HG03196 (cell line): ENCODE data around the gene CYP4F11.
"Not testable (repeated sequence)": the region's sequence is repeated elsewhere in the genome, so short reads cannot be mapped to it uniquely, and the experiment has no call there.

Source experiments
- ATAC-seq: cut with Tn5 transposase; IDR thresholded peaks from one replicate; pipeline ENCODE4 v1.9.1; 2021; ENCODE audit not compliant: unreplicated experiment

Gene CYP4F11

GRCh38 chr19:15934332-15935078, at the start of gene CYP4F11:
Gene CYP4F11 (minus strand): TSS chr19:15934529. CDS start chr19:15934408, 121 bp downstream.
- ATAC-seq: no peak

GRCh38 chr19:15979293-15979692, 45.0 kb upstream of the CYP4F11 start:
- ATAC-seq: no peak

- no peak for ATAC-seq
These were observed 43.4 kb upstream of the CYP4F11 start for GRCh38 chr19:15977690-15978089.

- ATAC-seq: no peak
These were observed 42.7 kb upstream of the CYP4F11 start for GRCh38 chr19:15976836-15977689.

GRCh38 chr19:15974856-15975255, 40.5 kb upstream of the CYP4F11 start:
- ATAC-seq: no peak

- not testable (repeated sequence) for ATAC-seq
These were observed 37.7 kb upstream of the CYP4F11 start for GRCh38 chr19:15972043-15972442.

- no peak for ATAC-seq
These were observed 37.0 kb upstream of the CYP4F11 start for GRCh38 chr19:15971224-15971780.

GRCh38 chr19:15964231-15964630, 29.9 kb upstream of the CYP4F11 start:
- ATAC-seq: no peak

GRCh38 chr19:15962319-15962718, 28.0 kb upstream of the CYP4F11 start:
- ATAC-seq: no peak

- ATAC-seq: no peak
These were observed 20.5 kb upstream of the CYP4F11 start for GRCh38 chr19:15954820-15955219.

- no peak for ATAC-seq
These were observed 14.1 kb upstream of the CYP4F11 start, which contains the start of gene OR10H4 for GRCh38 chr19:15948223-15949058. Gene OR10H4 (plus strand): TSS chr19:15949008. CDS start chr19:15949008, 0 bp downstream.

GRCh38 chr19:15945301-15945700, 11.0 kb upstream of the CYP4F11 start:
- ATAC-seq: no peak

- ATAC-seq: no peak
These were observed 10.1 kb upstream of the CYP4F11 start for GRCh38 chr19:15944401-15944800.

GRCh38 chr19:15937771-15938170, 3.4 kb upstream of the CYP4F11 start:
- ATAC-seq: no peak

- no peak for ATAC-seq
These were observed 2.6 kb upstream of the CYP4F11 start for GRCh38 chr19:15936950-15937349.

- ATAC-seq: no peak
These were observed 1.8 kb upstream of the CYP4F11 start for GRCh38 chr19:15936173-15936572.

- ATAC-seq: no peak
These were observed 906 bp upstream of the CYP4F11 start for GRCh38 chr19:15935167-15935702.

GRCh38 chr19:15933761-15934331, 483 bp downstream of the CYP4F11 start:
- ATAC-seq: not testable (repeated sequence)

GRCh38 chr19:15928321-15928720, 6.0 kb downstream of the CYP4F11 start:
- ATAC-seq: no peak

- ATAC-seq: no peak
These were observed 7.8 kb downstream of the CYP4F11 start for GRCh38 chr19:15926484-15926883.
